ENCODE results near the gene SCAF8. TPM values are rescaled to one million over a fixed set of nuclear protein-coding genes. Genes with fewer than 3 reads are reported as not detected.
"Not testable (repeated sequence)": the region's sequence is repeated elsewhere in the genome, so short reads cannot be mapped to it uniquely, and the experiment has no call there.

SCAF8 gene
- total and polyA plus RNA-seq, 9 donors, result 21.9 to 66.1 (median 54.3) TPM

- 56 to 62% (median 58%) methylated on average over 4 of the region's 4 CpGs for WGBS, 3 donors
- no peak for DNase-seq
- no peaks in the 10 kb centered on the region for H3K36me3 ChIP-seq
- TF ChIP-seq POLR2A (IDR thresholded peaks at IDR 0.05) (no peak), EP300 (IDR thresholded peaks at IDR 0.05) (no peak), CTCF (IDR thresholded peaks at IDR 0.05) (no peak)
- no peaks in the 10 kb centered on the region for H3K9me3 ChIP-seq
- peaks cover 22% of the 10 kb centered on the region for H3K4me1 ChIP-seq (ENCODE audit: insufficient read depth)
- H3K27ac ChIP-seq, result no peak overlapping the region
- no peak overlapping the region for H3K4me3 ChIP-seq
- intact Hi-C loops (cut with DNase I), result no loop called here
- H3K27me3 ChIP-seq, result no peaks in the 10 kb centered on the region
Measured at GRCh38 chr6:154742891-154743290, 9.7 kb downstream of the SCAF8 start.

- 79 to 92% (median 88%) methylated on average over 7 of the region's 7 CpGs for WGBS, 3 donors
- intact Hi-C loops (cut with DNase I); H3K36me3 ChIP-seq; H3K9me3 ChIP-seq; H3K27me3 ChIP-seq; H3K27ac ChIP-seq; H3K4me3 ChIP-seq; DNase-seq: not testable (repeated sequence)
- H3K4me1 ChIP-seq (ENCODE audit: insufficient read depth), result peaks cover 17% of the 10 kb centered on the region
Measured at GRCh38 chr6:154744029-154744745, 11.0 kb downstream of the SCAF8 start.

- H3K9me3 ChIP-seq, result no peaks in the 10 kb centered on the region
- no peak overlapping the region for H3K27ac ChIP-seq
- DNase-seq, result no peak
- 82 to 96% (median 90%) methylated on average over 2 of the region's 2 CpGs for WGBS, 3 donors
- H3K4me1 ChIP-seq (ENCODE audit: insufficient read depth), result peaks cover 15% of the 10 kb centered on the region
- TF ChIP-seq POLR2A (IDR thresholded peaks at IDR 0.05), result no peak
- TF ChIP-seq CTCF (IDR thresholded peaks at IDR 0.05), result no peak
- no peak for TF ChIP-seq EP300 (IDR thresholded peaks at IDR 0.05)
- H3K4me3 ChIP-seq, result no peak overlapping the region
- no peaks in the 10 kb centered on the region for H3K36me3 ChIP-seq
- no peaks in the 10 kb centered on the region for H3K27me3 ChIP-seq
- intact Hi-C loops (cut with DNase I), result no loop called here
Measured at GRCh38 chr6:154745243-154745642, 12.0 kb downstream of the SCAF8 start.

- no peak for DNase-seq
- Histone ChIP-seq H3K27me3 (no peaks in the 10 kb centered on the region), H3K36me3 (no peaks in the 10 kb centered on the region), H3K4me3 (no peak overlapping the region), H3K4me1 (ENCODE audit: insufficient read depth) (peaks cover 14% of the 10 kb centered on the region), H3K27ac (no peak overlapping the region), H3K9me3 (no peaks in the 10 kb centered on the region)
- intact Hi-C loops (cut with DNase I), result no loop called here
- TF ChIP-seq POLR2A (IDR thresholded peaks at IDR 0.05), result no peak
- TF ChIP-seq EP300 (IDR thresholded peaks at IDR 0.05), result no peak
- no peak for TF ChIP-seq CTCF (IDR thresholded peaks at IDR 0.05)
- 96% methylated on average over 3 of the region's 3 CpGs for WGBS, 3 donors
Measured at GRCh38 chr6:154749341-154749740, 16.1 kb downstream of the SCAF8 start.

- Histone ChIP-seq H3K4me3 (no peak overlapping the region), H3K36me3 (no peaks in the 10 kb centered on the region), H3K4me1 (ENCODE audit: insufficient read depth) (peaks cover 10% of the 10 kb centered on the region), H3K27me3 (no peaks in the 10 kb centered on the region), H3K9me3 (no peaks in the 10 kb centered on the region), H3K27ac (no peak overlapping the region)
- WGBS, 3 donors, result 88 to 91% (median 91%) methylated on average over 13 of the region's 13 CpGs
- TF ChIP-seq POLR2A (IDR thresholded peaks at IDR 0.05) (no peak), CTCF (IDR thresholded peaks at IDR 0.05) (no peak), EP300 (IDR thresholded peaks at IDR 0.05) (no peak)
- no peak for DNase-seq
- intact Hi-C loops (cut with DNase I), result no loop called here
Measured at GRCh38 chr6:154751011-154751800, 18.0 kb downstream of the SCAF8 start.

Measured in ovary (tissue), 9 donors.